Central memory CD4-positive, alpha-beta T cell (primary cell): ENCODE data around the gene PI4KA.
"Not testable (repeated sequence)": the region's sequence is repeated elsewhere in the genome, so short reads cannot be mapped to it uniquely, and the experiment has no call there.

Experiments
- DNase-seq: peaks from one replicate; pipeline ENCODE4 v3.0.0; 2022

Gene PI4KA

GRCh38 chr22:20746431-20747189 lies 112.0 kb downstream of the PI4KA start:
- no peak for DNase-seq

GRCh38 chr22:20745119-20745518 lies 113.5 kb downstream of the PI4KA start:
- no peak for DNase-seq

DNA sequence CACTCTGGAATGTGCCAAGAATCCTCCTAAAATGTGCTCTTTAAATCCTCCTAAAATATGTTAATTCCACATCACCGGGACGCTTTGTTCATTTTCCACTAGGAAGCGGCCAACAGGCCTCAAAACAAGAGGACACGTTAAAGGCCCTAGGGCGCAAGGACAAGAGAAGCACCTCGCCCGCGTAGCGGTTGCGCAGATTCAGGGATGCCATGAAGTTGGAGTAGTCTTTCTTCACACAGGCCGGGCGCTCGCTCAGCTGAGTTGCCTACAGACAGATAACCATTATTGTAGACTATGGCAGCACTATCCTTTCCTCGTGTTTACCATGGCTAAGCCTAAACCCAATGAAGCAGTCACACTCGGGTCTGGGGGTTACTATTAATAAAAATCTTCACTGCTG lies 114.2 kb downstream of the PI4KA start:
- DNase-seq, result no peak

GRCh38 chr22:20742764-20743163 lies 115.8 kb downstream of the PI4KA start:
- no peak for DNase-seq

GRCh38 chr22:20741634-20742581 lies 116.7 kb downstream of the PI4KA start:
- peak; percentile 31 for DNase-seq

DNA sequence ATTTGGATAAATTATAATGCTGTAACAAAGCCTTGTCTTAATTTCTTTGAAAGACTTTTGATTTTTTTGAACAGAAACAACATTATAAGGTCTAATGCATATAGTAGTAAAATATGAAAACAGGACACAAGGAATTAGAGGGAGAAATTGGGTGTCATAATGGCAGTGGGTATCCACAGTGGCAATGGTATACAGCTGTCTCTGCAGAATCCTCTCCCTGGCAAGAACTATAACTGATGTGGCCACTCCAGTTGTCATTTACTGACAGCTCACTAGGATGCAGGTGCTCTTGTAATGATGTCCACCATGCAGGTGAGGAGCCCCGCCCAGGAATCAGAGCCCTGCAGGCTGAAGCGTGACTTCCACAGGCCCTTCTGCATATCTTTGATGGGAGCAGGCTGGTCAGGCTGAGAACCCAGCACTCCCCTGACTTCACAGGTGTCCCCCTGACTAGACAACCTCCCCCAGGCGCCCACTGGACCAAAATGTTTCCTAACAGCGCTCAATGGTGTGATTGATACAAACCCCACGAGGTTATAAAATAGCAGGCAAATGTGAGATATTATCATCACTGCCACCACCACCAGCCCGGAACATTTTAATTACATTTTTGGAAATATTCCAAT lies 117.5 kb downstream of the PI4KA start:
- no peak for DNase-seq

DNA sequence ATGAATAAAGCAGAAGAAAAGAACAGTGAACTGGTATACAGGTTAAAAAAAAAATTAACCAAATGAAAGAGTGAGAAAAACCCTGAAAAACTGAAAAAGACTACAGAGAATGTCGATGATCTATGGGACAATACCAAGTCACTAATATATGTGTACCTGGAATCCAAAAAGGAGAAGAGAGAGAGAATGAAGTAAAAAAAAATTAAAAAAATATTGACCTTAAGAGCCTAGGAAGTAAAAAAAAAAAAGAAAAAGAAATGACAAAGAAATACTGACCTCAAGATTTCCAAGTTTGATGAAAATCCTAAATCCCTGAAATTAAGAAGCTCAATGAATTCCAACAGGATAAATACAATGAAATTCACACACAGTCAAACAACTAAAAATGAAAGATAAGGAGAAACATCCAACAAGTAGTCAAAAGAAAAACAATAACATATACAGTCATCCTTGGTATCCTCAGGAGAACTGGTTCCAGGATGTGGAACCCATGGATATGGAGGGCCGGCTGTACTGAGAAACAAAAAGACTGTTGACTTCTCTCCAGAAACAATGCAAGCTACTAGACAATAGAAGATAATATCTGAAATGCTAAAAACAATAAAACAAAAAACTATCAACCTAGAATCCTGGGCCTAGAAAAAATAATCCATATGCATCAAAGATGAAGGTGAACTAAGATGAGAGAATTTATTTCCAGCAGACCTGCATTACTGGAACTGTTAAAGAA lies 118.2 kb downstream of the PI4KA start:
- DNase-seq, result no peak

DNA sequence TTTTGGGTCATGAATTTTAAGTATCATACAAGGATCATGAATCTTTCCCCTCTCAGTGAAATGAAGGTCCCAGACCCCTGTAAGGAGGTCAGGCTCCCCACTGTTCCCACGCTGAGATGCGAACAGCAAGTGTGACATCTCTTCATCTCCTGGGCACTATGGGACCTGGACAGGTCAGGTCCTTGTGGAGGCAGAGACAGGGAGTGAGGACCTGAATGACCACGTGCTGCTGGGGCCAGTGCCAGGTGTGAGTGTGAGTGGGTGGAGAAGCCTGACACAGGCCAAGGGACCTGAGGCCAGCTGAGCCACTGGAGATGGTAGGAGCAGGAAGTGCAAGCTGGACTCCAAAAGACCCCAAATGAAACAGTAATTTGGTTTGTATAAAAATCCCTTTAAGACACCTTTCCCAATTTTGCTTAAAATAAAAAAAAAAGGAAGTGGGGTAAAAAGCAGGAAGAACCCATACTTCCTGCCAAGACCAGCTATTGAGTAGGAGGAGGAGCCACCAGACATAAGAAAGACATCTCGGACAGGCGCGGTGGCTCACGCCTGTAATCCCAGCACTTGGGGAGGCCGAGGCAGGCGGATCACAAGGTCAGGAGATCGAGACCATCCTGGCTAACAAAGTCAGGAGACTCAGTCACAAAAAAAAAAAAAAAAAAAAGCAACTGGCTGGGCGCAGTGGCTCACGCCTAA lies 120.1 kb downstream of the PI4KA start:
- no peak for DNase-seq

- DNase-seq, result not testable (repeated sequence)
Observed at GRCh38 chr22:20736891-20737290, 121.7 kb downstream of the PI4KA start.

- not testable (repeated sequence) for DNase-seq
Observed at GRCh38 chr22:20735356-20736162, 123.1 kb downstream of the PI4KA start.

GRCh38 chr22:20732431-20732830 lies 126.2 kb downstream of the PI4KA start:
- not testable (repeated sequence) for DNase-seq

GRCh38 chr22:20729194-20729593 lies 129.4 kb downstream of the PI4KA start:
- no peak for DNase-seq

- DNase-seq, result no peak
Observed at GRCh38 chr22:20728523-20729190, 130.0 kb downstream of the PI4KA start.

- DNase-seq, result no peak
Observed at GRCh38 chr22:20727118-20728015, 131.2 kb downstream of the PI4KA start.

DNA sequence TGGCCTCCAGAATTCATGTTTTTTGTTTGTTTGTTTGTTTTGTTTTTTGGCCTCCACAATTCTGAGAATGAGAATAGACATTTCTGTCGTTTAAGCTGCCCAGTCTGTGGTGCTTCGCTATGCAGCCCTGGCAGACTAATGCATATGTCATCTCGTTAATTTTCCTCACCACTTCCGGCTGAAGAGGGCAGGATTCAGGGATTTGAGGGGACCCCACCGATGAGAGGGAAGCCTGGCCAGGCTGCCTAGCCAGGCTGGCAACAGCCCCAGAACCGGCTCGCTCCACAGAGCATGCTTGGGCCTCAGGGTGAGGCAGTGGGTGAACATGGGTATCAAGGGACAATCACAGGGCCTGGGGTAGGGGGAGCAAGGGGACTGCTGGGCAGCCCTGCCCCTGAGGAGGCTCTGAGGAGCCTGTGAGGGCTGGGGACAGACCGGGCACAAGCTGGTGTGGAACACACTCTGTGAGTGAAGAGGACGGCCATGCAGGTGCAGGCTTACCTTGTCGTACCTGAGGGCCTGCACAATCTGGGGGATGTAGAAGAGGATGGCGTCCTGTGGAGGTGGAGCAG lies 132.5 kb downstream of the PI4KA start:
- no peak for DNase-seq

DNA sequence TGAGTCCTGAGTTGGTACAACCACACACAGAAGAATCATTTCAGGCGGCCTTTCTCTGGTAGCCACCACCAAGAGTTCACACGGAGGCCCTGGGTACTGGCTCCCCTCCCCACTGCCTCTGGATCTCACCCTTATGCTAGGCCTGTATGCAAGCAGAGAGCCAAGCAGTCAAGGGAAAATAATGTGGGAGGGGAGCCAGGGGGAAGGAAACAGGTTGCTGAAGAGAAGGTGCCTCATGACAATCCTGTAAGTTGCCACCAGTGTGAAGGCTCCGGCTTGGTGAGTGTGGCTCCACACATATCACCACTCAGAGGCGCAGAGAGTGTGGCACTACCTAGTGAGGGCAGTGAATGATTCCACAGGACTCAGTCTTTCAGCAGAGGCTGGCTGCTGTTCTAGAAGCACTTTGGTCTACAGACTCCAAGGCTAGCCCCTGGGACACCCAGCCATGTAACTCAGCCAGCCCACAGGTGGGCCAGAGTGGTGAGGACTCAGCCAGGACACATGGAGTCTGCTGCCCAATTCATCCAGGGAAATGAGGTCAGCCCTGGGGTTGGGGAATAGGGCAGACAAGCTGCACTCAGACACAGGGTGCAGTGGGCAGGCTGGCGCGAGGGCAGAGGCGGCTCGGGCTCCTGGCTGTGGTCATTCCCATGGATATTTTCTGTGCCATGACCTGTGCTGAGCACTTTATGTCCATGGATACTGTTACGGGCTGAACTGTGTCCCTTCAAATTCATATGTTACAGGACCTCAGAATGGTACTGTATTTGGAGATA lies 133.7 kb downstream of the PI4KA start:
- DNase-seq, result no peak

- no peak for DNase-seq
Observed at GRCh38 chr22:20721409-20722218, 137.0 kb downstream of the PI4KA start.
